ENCODE results near the gene NBPF3. TPM values are rescaled to one million over a fixed set of nuclear protein-coding genes. Genes with fewer than 3 reads are reported as not detected.

Gene NBPF3
- total RNA-seq, 3 donors from 2014 or later (not counting 1 experiment from before 2014, with no cell fraction given), result 10.4 to 22.6 (median 13.1) TPM

DNA sequence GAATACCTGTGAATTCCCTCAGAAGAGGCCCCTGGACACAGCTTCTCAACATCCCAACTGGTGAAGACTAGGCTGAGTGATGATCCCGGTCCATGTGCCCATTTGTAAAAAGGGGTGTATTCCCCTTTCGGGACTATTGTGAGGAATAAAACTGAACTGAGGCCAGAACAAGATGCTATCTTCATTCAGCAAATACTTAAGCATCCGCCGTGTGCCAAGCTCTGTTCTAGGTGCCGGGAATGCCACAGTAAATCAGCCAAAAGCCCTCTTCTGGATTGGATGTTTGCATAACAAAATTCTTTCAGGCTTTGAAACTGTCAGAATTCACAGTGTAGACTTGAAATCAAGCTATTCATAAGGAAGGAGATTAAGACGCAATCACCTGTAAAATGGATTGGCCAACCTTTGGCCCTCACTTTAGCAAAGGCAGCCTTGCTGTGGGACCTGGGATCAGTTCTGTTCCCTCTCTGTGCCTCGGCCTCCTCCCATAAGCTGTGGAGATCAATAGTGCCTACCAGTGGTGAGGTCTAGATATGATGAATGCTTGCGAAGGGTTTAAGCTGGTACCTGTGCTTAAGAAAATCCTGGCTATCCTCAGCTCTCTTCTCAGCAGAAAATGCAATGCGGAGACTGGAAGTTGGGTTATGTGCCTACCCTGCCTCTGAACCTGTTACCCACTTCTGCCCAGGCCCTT, 71.1 kb downstream of the NBPF3 start:
- Mint-ChIP-seq H3K4me1 (peaks cover 6 to 7% of the 10 kb centered on the region in 2 donors), H3K9me3 (no peaks in the 10 kb centered on the region), H3K27ac (no peak overlapping the region), H3K27me3 (ENCODE audit: low read depth in 2 of 2) (peaks cover 41 to 50% of the 10 kb centered on the region in 2 donors), H3K36me3 (no peaks in the 10 kb centered on the region), H3K4me3 (no peak overlapping the region)
- 87% methylated on average over 9 of the region's 9 CpGs for WGBS (ENCODE audit: insufficient coverage)
- intact Hi-C loops (cut with micrococcal nuclease), result no loop called here
- H3K4me1 ChIP-seq (ENCODE audit: control insufficient read depth, insufficient read depth, low read length), result peaks cover 15% of the 10 kb centered on the region
- H3K9me3 ChIP-seq (ENCODE audit: control insufficient read depth, insufficient read depth, low read length), result no peaks in the 10 kb centered on the region
- ATAC-seq (no peak), DNase-seq (no peak)
- peaks cover 16% of the 10 kb centered on the region for H3K27me3 ChIP-seq (ENCODE audit: control insufficient read depth, insufficient read depth, low read length)
- no peak overlapping the region for H3K27ac ChIP-seq (ENCODE audit: low read length)
- H3K4me3 ChIP-seq (ENCODE audit: low read length), result no peak overlapping the region
- H3K36me3 ChIP-seq (ENCODE audit: control insufficient read depth, insufficient read depth, low read length), result no peaks in the 10 kb centered on the region
- no peak for TF ChIP-seq CTCF (IDR thresholded peaks at IDR 0.05)

GRCh38 chr1:21511579-21512522, 71.9 kb downstream of the NBPF3 start:
- Histone ChIP-seq H3K27me3 (ENCODE audit: control insufficient read depth, insufficient read depth, low read length) (peaks cover 16% of the 10 kb centered on the region), H3K4me1 (ENCODE audit: control insufficient read depth, insufficient read depth, low read length) (peaks cover 15% of the 10 kb centered on the region), H3K27ac (ENCODE audit: low read length) (no peak overlapping the region), H3K36me3 (ENCODE audit: control insufficient read depth, insufficient read depth, low read length) (no peaks in the 10 kb centered on the region), H3K9me3 (ENCODE audit: control insufficient read depth, insufficient read depth, low read length) (no peaks in the 10 kb centered on the region), H3K4me3 (ENCODE audit: low read length) (no peak overlapping the region)
- Mint-ChIP-seq H3K4me1 (peaks cover 6 to 7% of the 10 kb centered on the region in 2 donors), H3K27me3 (ENCODE audit: low read depth in 2 of 2) (peaks cover 39 to 48% of the 10 kb centered on the region in 2 donors), H3K4me3 (no peak overlapping the region), H3K36me3 (no peaks in the 10 kb centered on the region), H3K9me3 (no peaks in the 10 kb centered on the region), H3K27ac (no peak overlapping the region)
- ATAC-seq, result no peak
- intact Hi-C loops (cut with micrococcal nuclease), result no loop called here
- no peak for TF ChIP-seq CTCF (IDR thresholded peaks at IDR 0.05)
- DNase-seq, result no peak
- 87% methylated on average over 11 of the region's 11 CpGs for WGBS (ENCODE audit: insufficient coverage)

DNA sequence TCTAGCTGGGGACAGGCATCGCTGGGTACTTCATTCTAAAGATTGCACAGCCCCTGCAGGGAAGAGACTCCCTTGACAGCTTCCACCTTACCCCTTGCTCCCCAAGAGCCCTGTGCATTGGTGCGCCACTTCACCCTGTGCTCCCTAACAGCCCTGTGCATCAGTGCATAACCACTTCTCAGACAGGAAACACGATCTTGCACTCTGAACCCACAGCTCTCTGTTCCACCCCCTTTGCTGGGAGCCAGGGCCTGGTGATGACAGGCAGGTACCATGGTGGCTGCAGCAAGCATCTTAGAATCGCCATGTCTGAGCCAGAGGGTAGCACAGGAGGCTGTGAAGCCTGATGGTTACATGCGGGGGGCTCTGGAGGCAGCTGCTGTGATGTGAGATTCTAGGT, 74.3 kb downstream of the NBPF3 start:
- intact Hi-C loops (cut with micrococcal nuclease), result no loop called here
- DNase-seq, result no peak
- TF ChIP-seq CTCF (IDR thresholded peaks at IDR 0.05), result no peak
- H3K27me3 ChIP-seq (ENCODE audit: control insufficient read depth, insufficient read depth, low read length), result peaks cover 6% of the 10 kb centered on the region
- no peaks in the 10 kb centered on the region for H3K9me3 ChIP-seq (ENCODE audit: control insufficient read depth, insufficient read depth, low read length)
- Mint-ChIP-seq H3K36me3 (no peaks in the 10 kb centered on the region), H3K4me3 (no peak overlapping the region), H3K27ac (no peak overlapping the region), H3K4me1 (no peaks in the 10 kb centered on the region), H3K27me3 (ENCODE audit: low read depth in 2 of 2) (peaks cover 24 to 27% of the 10 kb centered on the region in 2 donors), H3K9me3 (no peaks in the 10 kb centered on the region)
- H3K36me3 ChIP-seq (ENCODE audit: control insufficient read depth, insufficient read depth, low read length), result no peaks in the 10 kb centered on the region
- ATAC-seq, result no peak
- 68% methylated on average over 5 of the region's 5 CpGs for WGBS (ENCODE audit: insufficient coverage)
- no peak overlapping the region for H3K27ac ChIP-seq (ENCODE audit: low read length)
- peaks cover 12% of the 10 kb centered on the region for H3K4me1 ChIP-seq (ENCODE audit: control insufficient read depth, insufficient read depth, low read length)
- H3K4me3 ChIP-seq (ENCODE audit: low read length), result no peak overlapping the region

Measured in natural killer cell (primary cell).